ENCODE measurements around the gene OR5H14.
"Not testable (repeated sequence)": the region's sequence is repeated elsewhere in the genome, so short reads cannot be mapped to it uniquely, and the experiment has no call there.

OR5H14 gene

GRCh38 chr3:98147179-98147578 is at the start of gene OR5H14:
OR5H14 (plus strand) TSS chr3:98147479; CDS start chr3:98149386, 1,907 bp downstream.
- no peak for DNase-seq

- DNase-seq: no peak
Observed at GRCh38 chr3:98099848-98100247, 47.4 kb upstream of the OR5H14 start.

GRCh38 chr3:98108162-98108561 is 39.1 kb upstream of the OR5H14 start:
- DNase-seq: no peak

- DNase-seq: no peak
Observed at GRCh38 chr3:98109807-98110549, 37.3 kb upstream of the OR5H14 start.

GRCh38 chr3:98110550-98110908 is 36.8 kb upstream of the OR5H14 start:
- no peak for DNase-seq

GRCh38 chr3:98114264-98114663 is 33.0 kb upstream of the OR5H14 start:
- DNase-seq: no peak

- DNase-seq: no peak
Observed at GRCh38 chr3:98115717-98116116, 31.6 kb upstream of the OR5H14 start.

- DNase-seq: no peak
Observed at GRCh38 chr3:98130421-98130820, 16.9 kb upstream of the OR5H14 start, which contains the start of gene OR5H1. OR5H1 (plus strand) TSS chr3:98130721; CDS start chr3:98132698, 1,977 bp downstream.

GRCh38 chr3:98136631-98137030 is 10.6 kb upstream of the OR5H14 start:
- DNase-seq: no peak

GRCh38 chr3:98137826-98138557 is 9.3 kb upstream of the OR5H14 start:
- not testable (repeated sequence) for DNase-seq

- DNase-seq: no peak
Observed at GRCh38 chr3:98140531-98140930, 6.7 kb upstream of the OR5H14 start.

GRCh38 chr3:98148751-98149150 is 1.5 kb downstream of the OR5H14 start:
- DNase-seq: no peak

GRCh38 chr3:98149456-98149855 is 2.2 kb downstream of the OR5H14 start:
- not testable (repeated sequence) for DNase-seq

GRCh38 chr3:98151241-98151640 is 4.0 kb downstream of the OR5H14 start:
- DNase-seq: no peak

GRCh38 chr3:98166396-98166795 is 19.1 kb downstream of the OR5H14 start, which contains the start of gene OR5H15:
OR5H15 (plus strand) TSS chr3:98166696; CDS start chr3:98168700, 2,004 bp downstream.
- no peak for DNase-seq

- no peak for DNase-seq
Observed at GRCh38 chr3:98171071-98171470, 23.8 kb downstream of the OR5H14 start.

- no peak for DNase-seq
Observed at GRCh38 chr3:98172621-98173020, 25.3 kb downstream of the OR5H14 start.

GRCh38 chr3:98180319-98180890 is 33.1 kb downstream of the OR5H14 start:
- DNase-seq: no peak

- DNase-seq: no peak
Observed at GRCh38 chr3:98182196-98182595, 34.9 kb downstream of the OR5H14 start.

- no peak for DNase-seq
Observed at GRCh38 chr3:98185180-98185579, 37.9 kb downstream of the OR5H14 start.

- DNase-seq: no peak
Observed at GRCh38 chr3:98188545-98188944, 41.3 kb downstream of the OR5H14 start.

GRCh38 chr3:98190911-98191310 is 43.6 kb downstream of the OR5H14 start:
- DNase-seq: not testable (repeated sequence)

GRCh38 chr3:98196293-98196692 is 49.0 kb downstream of the OR5H14 start:
- not testable (repeated sequence) for DNase-seq

- DNase-seq: no peak
Observed at GRCh38 chr3:98199020-98199419, 51.7 kb downstream of the OR5H14 start.

All from COR-L47 (cell line).